ENCODE results near the gene FLOT1. TPM values are rescaled to one million over a fixed set of nuclear protein-coding genes. Genes with fewer than 3 reads are reported as not detected.

Gene FLOT1
- total and polyA plus RNA-seq, 9 of the 15 experiments (the other 6 are each of a cell fraction or from before 2014, with no cell fraction given): 11.7 to 149 (median 118) TPM

DNA sequence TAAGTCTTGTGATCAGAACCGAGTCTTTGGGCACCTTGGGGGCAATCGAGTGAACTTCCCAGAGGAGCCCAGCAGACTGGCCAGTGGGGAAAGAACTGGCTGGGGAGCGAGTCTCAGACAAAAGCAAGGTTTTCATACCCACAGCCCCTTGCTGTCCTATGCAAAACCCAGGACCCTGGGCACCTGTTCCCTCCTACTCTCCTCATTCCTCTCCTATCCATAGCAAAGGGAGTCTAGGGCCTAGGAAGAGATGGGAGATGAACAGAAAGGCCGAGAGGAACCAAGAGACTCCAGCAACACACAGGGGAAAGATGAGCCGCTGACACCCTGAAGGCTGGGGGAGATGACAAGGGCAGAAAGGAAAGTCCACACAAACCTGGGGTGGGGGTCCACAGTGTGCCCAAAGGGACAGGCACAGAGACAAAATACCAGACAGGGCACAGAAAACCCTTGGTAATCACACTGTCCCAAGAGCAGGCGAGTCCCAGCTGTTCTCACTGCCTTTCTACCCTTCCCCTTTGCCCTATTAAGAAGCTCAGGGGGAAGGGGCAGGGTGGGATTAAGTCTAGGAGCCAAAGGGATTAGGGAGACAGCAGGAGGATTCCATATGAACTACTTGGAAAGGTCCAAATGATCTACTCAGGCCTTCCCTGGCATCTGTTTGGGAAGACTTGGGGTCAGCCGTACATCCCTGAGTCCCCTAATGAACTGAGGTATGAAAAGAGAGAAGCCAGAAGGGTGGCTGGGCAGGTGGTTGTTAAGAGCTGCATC, 62.5 kb downstream of the FLOT1 start:
- Histone ChIP-seq H3K4me1 (replicated peaks in 1 of 2; ENCODE audit: control insufficient read depth in 2 of 2, insufficient read depth in 2 of 2, low read length in 2 of 2) (peaks cover 31 to 55% of the 10 kb centered on the region in 2 experiments), H3K27ac (ENCODE audit: extremely low read depth, low read depth, low read length) (peak overlapping the region; percentile 35; the same call in 2 of the 3 replicates), H3K9me1 (ENCODE audit: control insufficient read depth, insufficient read depth, low read length) (no peaks in the 10 kb centered on the region), H3K79me2 (ENCODE audit: control insufficient read depth, insufficient read depth, low read length) (peaks cover 63% of the 10 kb centered on the region), H3K9ac (ENCODE audit: insufficient read depth in 1 of 2, low read depth in 2 of 2, low read length in 2 of 2) (peak overlapping the region; percentile 16 to 56; a peak in 2 of 4 replicates), H2AFZ (ENCODE audit: low read depth, low read length) (no peak overlapping the region), H3K27me3 (ENCODE audit: control insufficient read depth in 2 of 2, insufficient read depth in 2 of 2, low read length in 2 of 2) (no peaks in the 10 kb centered on the region), H3K36me3 (ENCODE audit: control insufficient read depth, insufficient read depth, low read length) (peaks cover 46% of the 10 kb centered on the region), H3K9me3 (replicated peaks; ENCODE audit: control insufficient read depth, insufficient read depth, low read depth, low read length) (no peaks in the 10 kb centered on the region), H3K4me3 (no peak overlapping the region), H3K4me2 (ENCODE audit: insufficient read depth, low read length) (peak overlapping the region; percentile 35; the same call in 1 of the 2 replicates), H4K20me1 (replicated peaks; ENCODE audit: control insufficient read depth, insufficient read depth, low read length) (no peaks in the 10 kb centered on the region; the same call in 1 of the 2 replicates)
- WGBS (ENCODE audit: insufficient coverage, low coverage, missing lambda C conversion rate): 71% methylated on average over 7 of the region's 7 CpGs
- in situ Hi-C loops (cut with MboI) (loop anchor here (10.0 kb wide), 2 partner anchors 45 to 405 kb away; partner anchors contain the start of gene TUBB), intact Hi-C loops (cut with micrococcal nuclease) (loop anchor here (1.0 to 10.0 kb wide), 5 partner anchors 42 to 407 kb away; no protein-coding TSS in a partner anchor)
- ATAC-seq (no peak), FAIRE-seq (no peak), DNase-seq (ENCODE audit: extremely low read depth in 1 of 4, low spot score in 3 of 4) (peak in 1 of 4 experiments; percentile 6)
- BruUV-seq (replicated peaks): no TSS peak
- CTCF ChIA-PET (ENCODE audit: low intra/inter-chr PET ratio): interaction anchor here (1.6 to 6.1 kb wide), 3 partner anchors 42 to 400 kb away, joined by 5 to 92 read pairs (median 6); partner anchors contain the start of gene TUBB
- POLR2A ChIA-PET: interaction anchor here (1.0 to 7.0 kb wide), 7 partner anchors 8 to 163 kb away, joined by 3 to 118 read pairs (median 12); partner anchors contain the start of genes MDC1 and TUBB
- TF ChIP-seq, protein P1, sequence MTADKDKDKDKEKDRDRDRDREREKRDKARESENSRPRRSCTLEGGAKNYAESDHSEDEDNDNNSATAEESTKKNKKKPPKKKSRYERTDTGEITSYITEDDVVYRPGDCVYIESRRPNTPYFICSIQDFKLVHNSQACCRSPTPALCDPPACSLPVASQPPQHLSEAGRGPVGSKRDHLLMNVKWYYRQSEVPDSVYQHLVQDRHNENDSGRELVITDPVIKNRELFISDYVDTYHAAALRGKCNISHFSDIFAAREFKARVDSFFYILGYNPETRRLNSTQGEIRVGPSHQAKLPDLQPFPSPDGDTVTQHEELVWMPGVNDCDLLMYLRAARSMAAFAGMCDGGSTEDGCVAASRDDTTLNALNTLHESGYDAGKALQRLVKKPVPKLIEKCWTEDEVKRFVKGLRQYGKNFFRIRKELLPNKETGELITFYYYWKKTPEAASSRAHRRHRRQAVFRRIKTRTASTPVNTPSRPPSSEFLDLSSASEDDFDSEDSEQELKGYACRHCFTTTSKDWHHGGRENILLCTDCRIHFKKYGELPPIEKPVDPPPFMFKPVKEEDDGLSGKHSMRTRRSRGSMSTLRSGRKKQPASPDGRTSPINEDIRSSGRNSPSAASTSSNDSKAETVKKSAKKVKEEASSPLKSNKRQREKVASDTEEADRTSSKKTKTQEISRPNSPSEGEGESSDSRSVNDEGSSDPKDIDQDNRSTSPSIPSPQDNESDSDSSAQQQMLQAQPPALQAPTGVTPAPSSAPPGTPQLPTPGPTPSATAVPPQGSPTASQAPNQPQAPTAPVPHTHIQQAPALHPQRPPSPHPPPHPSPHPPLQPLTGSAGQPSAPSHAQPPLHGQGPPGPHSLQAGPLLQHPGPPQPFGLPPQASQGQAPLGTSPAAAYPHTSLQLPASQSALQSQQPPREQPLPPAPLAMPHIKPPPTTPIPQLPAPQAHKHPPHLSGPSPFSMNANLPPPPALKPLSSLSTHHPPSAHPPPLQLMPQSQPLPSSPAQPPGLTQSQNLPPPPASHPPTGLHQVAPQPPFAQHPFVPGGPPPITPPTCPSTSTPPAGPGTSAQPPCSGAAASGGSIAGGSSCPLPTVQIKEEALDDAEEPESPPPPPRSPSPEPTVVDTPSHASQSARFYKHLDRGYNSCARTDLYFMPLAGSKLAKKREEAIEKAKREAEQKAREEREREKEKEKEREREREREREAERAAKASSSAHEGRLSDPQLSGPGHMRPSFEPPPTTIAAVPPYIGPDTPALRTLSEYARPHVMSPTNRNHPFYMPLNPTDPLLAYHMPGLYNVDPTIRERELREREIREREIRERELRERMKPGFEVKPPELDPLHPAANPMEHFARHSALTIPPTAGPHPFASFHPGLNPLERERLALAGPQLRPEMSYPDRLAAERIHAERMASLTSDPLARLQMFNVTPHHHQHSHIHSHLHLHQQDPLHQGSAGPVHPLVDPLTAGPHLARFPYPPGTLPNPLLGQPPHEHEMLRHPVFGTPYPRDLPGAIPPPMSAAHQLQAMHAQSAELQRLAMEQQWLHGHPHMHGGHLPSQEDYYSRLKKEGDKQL (CRISPR knock-in tag; IDR thresholded peaks at IDR 0.05; ENCODE audit: borderline replicate concordance): 0 out of 2 replicates have a peak, but pooled peaks have one; percentile 29
- TF ChIP-seq TRIM28 (IDR thresholded peaks at IDR 0.05): no peak
- no peak for TF ChIP-seq ZBTB17 (CRISPR knock-in tag; IDR thresholded peaks at IDR 0.05)
- 0 out of 2 replicates have a peak, but pooled peaks have one; percentile 42 for TF ChIP-seq ZNF282 (CRISPR knock-in tag; IDR thresholded peaks at IDR 0.05)
- TF ChIP-seq XRCC5 (IDR thresholded peaks at IDR 0.05; ENCODE audit: low read depth, low read length): no peak
- peak; percentile 3 for TF ChIP-seq KDM5B (IDR thresholded peaks at IDR 0.05; ENCODE audit: insufficient replicate concordance, low read depth, low read length)
- TF ChIP-seq, protein P2, sequence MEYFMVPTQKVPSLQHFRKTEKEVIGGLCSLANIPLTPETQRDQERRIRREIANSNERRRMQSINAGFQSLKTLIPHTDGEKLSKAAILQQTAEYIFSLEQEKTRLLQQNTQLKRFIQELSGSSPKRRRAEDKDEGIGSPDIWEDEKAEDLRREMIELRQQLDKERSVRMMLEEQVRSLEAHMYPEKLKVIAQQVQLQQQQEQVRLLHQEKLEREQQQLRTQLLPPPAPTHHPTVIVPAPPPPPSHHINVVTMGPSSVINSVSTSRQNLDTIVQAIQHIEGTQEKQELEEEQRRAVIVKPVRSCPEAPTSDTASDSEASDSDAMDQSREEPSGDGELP (CRISPR knock-in tag; IDR thresholded peaks at IDR 0.05; ENCODE audit: borderline replicate concordance): peak; percentile 28; the same call in 1 of the 2 replicates
- TF ChIP-seq GABPB1 (CRISPR knock-in tag; IDR thresholded peaks at IDR 0.05): 0 out of 2 replicates have a peak, but pooled peaks have one; percentile 31
- 0 out of 2 replicates have a peak, but pooled peaks have one; percentile 12 for TF ChIP-seq ZBTB7A (IDR thresholded peaks at IDR 0.05; ENCODE audit: borderline replicate concordance, control insufficient read depth, low read depth, low read length)
